HPDE6-E6E7 (cell line): ENCODE results near the gene CYFIP1.
A peak's percentile ranks its signal among the peaks of the same experiment; 100 is the strongest.

ENCODE experiments used
- DNase-seq: peaks from one replicate; pipeline ENCODE4 v3.0.0; 2011; ENCODE audit warnings: missing footprints; ENCODE audit errors: extremely low spot score

The CYFIP1 gene

DNA sequence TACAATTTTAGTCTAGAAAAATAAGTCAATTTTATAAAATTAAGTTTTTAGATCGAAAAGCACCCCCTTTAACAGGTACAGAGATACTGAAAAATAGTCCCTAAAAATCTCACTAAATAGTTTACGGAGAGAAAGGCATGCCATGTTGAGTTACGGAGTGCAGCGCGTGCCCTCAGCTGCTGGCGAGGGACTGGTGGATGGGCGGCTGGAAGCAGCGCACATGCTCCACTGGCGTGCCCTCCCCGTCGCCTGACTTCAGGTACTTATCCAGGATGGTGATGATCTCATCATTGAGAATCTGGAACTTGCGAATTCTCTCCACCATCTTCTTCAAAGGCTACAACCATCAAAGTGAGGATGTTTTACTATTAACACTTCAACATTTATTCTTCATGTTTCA, 110.3 kb downstream of the CYFIP1 start:
- DNase-seq = no peak

GRCh38 chr15:22868928-22869327, 111.2 kb downstream of the CYFIP1 start:
- DNase-seq = no peak

- DNase-seq = no peak
Observed at GRCh38 chr15:22868495-22868894, 111.7 kb downstream of the CYFIP1 start.

DNA sequence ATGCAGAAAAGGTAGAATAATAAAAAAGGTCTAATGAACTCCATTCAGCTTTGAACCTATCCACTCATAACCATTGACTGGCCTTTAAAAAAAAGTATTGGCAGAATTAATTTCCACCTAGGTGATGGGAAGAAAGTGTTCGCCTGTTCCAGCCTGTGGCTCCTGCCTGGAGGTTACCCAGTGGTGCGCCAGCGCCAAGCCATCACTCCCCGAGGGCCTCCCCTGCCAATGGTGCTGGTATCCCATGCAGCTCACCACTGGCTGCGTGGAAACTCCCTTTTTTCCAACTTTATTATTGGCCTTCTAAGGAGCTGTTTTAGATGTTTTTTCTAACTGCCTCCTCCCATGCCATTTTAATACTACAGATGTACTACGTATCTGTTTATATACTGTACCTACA, 112.3 kb downstream of the CYFIP1 start:
- DNase-seq = no peak

DNA sequence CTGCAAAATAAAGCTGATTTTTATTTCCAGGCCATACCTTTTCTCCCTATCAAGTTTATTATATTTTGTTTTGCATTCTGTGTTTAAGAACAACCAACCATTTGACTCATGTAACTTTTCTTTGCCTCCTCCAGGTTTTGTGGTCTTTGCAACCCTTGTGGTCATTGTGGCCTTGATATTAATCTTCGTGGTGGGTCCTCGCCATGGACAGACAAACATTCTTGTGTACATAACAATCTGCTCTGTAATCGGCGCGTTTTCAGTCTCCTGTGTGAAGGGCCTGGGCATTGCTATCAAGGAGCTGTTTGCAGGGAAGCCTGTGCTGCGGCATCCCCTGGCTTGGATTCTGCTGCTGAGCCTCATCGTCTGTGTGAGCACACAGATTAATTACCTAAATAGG, 114.1 kb downstream of the CYFIP1 start:
- DNase-seq = no peak

DNA sequence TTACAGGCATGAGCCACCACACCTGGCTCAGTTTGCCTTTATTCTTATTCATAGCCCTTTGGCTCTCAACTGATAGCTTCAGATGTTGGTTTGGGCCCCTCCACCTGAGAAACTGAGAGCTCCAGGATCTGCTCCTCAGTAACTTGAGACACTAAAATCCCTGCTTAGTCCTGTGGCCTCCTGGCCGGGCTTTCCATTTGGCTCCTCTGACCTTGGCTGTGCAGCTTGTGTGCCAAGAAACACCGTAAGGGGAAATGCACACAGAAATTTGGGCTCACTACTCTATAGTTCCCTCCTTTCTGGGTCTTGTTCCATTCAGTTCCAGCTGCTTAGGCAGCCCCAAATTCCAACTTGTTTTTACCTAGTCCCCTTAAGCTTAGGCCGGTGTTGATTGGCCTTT, 116.8 kb downstream of the CYFIP1 start:
- no peak for DNase-seq

DNA sequence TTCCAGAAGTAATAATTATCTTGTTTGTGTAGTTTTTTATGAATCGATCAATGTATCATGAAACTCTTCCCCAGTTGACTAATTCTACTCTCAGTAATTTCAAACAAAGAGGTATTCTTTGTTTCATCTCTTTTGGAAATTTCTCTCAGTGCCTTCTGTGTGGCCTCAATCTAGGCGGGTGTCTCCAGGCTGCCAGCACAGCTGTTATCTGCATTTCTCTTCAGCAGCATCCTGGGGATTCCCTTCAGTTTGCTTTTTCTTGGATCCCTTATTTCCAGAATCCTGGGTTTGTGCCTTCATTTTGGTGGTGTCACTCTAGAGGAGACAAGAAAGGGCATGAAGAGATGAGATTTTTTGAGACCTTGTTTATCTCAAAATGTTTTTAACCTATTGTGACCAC, 119.0 kb downstream of the CYFIP1 start:
- no peak for DNase-seq

DNA sequence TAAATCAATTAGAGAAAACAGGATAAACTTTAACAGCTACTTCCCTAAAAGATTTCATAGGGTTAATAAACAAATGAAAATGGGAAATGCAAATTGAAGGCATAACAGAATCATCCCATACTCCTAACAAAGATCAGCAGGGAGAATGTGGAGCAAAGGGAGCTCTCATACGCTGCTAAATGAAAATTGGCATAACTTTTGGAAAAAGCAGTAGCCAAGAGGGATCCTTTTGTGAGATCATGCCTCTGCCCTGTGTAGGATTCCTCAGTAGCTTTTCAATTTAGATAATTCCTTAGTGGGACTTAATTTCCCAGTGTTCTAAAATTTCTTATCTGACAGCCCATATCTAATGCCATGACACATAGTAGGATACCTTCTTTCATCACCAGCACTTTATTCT, 123.5 kb downstream of the CYFIP1 start:
- no peak for DNase-seq

DNA sequence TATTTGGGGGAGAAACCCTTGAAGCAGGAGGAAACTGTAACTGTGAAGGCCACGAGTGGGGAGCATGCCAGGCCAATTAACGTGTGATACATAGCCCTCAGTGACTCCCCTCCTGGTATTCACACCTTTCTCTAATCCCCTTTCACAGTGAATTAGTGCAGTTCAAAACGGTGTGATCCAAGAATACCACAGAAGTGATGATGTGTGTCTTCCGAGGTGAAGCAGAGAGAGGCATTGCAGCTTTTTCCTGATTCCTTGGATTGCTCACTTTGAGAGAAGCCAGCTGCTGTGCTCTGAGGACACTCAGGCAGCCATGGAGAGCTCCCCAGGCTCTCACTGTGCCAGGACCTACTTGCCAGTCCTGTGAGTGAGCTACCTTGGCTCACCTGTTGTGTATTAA, 124.4 kb downstream of the CYFIP1 start:
- no peak for DNase-seq

GRCh38 chr15:22851513-22851912, 128.7 kb downstream of the CYFIP1 start:
- DNase-seq = no peak

- DNase-seq = no peak
Observed at GRCh38 chr15:22850055-22850454, 130.1 kb downstream of the CYFIP1 start.

DNA sequence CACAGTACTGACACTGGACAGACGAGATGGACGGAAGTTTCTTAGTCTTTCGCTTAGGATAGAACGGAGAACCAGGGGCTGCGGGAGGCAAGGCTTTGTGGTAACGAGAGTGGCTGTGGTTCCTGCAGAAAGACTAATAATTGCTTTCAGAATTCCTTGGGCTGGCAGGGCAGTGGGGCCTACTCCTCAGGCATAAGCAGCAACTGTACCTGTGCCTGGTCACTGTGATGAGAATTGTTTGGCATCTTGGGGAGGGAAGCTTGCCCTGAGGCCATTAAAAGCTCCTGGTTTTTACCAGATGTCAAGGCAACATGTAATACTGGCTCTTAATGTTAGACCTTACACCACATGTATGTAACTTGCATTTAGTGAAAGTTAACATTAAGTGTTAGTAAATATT, 134.1 kb downstream of the CYFIP1 start:
- DNase-seq = no peak

- DNase-seq = no peak
Observed at GRCh38 chr15:22845289-22845900, 134.8 kb downstream of the CYFIP1 start.

- DNase-seq = no peak
Observed at GRCh38 chr15:22844421-22845288, 135.5 kb downstream of the CYFIP1 start.

DNA sequence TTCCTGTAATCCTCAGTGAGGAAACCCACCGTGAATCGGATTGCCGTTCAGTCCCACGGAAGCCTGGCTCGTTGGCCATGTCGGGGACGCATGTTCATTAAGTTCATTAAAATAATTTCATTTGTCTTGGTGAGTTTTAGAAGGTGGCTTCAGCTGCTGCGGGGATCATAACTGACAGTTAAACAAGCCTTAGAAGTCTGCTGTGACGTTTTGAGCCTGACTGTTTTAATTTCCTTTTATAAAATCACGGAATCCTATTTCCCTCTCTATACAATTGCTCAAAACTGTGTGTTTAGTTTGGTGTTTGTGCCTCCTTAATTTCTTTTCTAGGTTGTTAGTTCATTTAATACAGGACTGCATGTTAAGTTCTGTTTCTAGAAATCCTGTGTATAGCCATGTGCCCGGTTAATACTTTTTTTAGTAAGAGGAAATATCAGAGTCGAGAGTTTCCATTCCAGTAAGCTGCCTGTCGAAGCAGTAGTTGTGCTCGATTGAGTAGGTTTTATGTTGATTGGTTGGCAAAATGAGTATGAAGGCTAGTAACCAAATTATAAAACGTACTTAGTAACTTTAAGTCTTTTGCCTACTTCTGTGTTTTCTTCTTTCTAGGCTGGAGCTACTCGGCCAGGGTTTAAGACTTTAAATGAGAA, 141.0 kb downstream of the CYFIP1 start:
- no peak for DNase-seq

- peak; percentile 96 for DNase-seq
Observed at GRCh38 chr15:22838292-22839042, 141.7 kb downstream of the CYFIP1 start, which contains the start of gene NIPA2. NIPA2 (plus strand) TSS chr15:22838666; CDS start chr15:22851732, 13,066 bp downstream.

DNA sequence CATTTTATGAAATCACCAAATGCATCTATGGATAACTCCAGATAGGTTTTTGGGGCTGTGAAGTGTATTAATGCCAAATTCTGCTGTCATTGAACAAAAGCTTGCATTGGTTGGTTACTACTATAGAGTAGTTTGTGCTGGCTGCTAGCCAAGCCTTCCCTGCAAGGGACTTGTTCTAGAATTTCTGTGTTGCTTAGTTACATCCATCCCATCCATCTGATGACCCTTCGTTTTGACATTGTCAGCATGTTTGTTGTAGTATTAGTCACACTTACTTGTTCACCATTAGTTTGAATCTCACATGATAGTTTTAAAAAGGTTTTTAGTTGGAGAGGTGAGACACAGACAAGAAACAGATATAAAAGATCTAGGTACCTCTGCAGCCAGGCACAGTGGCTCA, 148.7 kb downstream of the CYFIP1 start:
- no peak for DNase-seq

DNA sequence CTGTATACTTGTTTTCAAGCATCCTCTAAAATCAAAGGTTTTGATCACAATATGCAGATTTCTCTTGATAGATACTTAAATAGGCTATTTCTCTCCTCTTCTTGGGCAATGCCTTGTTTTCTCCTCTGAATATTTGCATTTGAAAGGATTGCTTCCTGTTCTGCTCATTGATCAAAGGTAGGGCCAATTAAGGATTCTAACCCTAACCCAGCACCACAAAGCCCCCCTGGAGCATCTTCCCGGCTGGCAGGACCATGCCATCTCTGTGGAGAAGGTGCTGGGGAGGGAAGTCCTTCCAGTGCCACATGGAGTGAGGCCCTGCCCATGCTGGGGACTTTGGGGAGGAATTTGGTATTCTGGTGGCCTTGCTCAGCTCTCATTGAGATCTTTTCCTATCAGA, 153.0 kb downstream of the CYFIP1 start:
- no peak for DNase-seq

DNA sequence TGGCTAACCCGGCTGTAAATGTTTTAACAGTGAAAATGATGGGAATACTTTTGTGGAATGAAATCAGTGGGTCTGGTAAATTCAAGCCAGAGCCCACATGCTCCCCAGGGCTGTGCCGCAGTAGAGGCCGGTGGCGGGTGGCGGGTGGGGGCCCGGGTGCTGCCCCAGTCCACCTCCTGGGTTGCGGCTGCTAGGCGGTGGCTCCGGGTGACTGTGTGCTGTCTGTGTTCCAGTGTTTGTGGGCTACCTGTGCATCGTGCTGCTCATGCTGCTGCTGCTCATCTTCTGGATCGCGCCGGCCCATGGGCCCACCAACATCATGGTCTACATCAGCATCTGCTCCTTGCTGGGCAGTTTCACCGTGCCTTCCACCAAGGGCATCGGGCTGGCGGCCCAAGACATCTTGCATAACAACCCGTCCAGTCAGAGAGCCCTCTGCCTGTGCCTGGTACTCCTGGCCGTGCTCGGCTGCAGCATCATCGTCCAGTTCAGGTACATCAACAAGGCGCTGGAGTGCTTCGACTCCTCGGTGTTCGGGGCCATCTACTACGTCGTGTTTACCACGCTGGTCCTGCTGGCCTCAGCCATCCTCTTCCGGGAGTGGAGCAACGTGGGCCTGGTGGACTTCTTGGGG, 156.6 kb downstream of the CYFIP1 start:
- DNase-seq = no peak

- no peak for DNase-seq
Observed at GRCh38 chr15:22819651-22820050, 160.5 kb downstream of the CYFIP1 start.
